OCI-LY1 (cell line): ENCODE measurements around the gene POC1A.

Experiments
- CTCF ChIP-seq: fragments of 200-600 bp; sonication (generic), shearing (Covaris generic); IDR thresholded peaks from 2 replicates; pipeline ENCODE4 v1.5.1; 2017; ENCODE audit warnings: mild to moderate bottlenecking, antibody characterized with exemption, low read length, moderate library complexity, mixed read lengths
- EZH2 ChIP-seq: fragments of 200-600 bp; sonication (generic), shearing (Covaris generic); IDR thresholded peaks from 2 replicates; pipeline ENCODE4 v1.8.0; 2017; ENCODE audit warnings: borderline replicate concordance, mixed run types, mild to moderate bottlenecking, antibody characterized with exemption, low read length, moderate library complexity, mixed read lengths

GRCh38 chr3:52124126-52124525 lies 30.1 kb downstream of the POC1A start:
- no peak for TF ChIP-seq CTCF
- TF ChIP-seq EZH2, result no peak
